PFSK-1 (cell line): ENCODE results near the gene DLK1.

Experiments used
- FOXP2 ChIP-seq: optimal IDR thresholded peaks from 2 replicates; pipeline ENCODE3; 2011; ENCODE audit warnings: borderline replicate concordance, control low read depth, inconsistent platforms; ENCODE audit not compliant: insufficient read depth; ENCODE audit errors: extremely low read length, extremely low read depth
- POLR2AphosphoS5 ChIP-seq: IDR thresholded peaks from 2 replicates; pipeline ENCODE4 v1.6.1; 2012; ENCODE audit warnings: low read depth, mild to moderate bottlenecking, control low read depth, low read length, moderate library complexity
- REST ChIP-seq, 2 experiments: IDR thresholded peaks; 2 replicates each; pipeline versions ENCODE4 v1.6.1 to v1.8.0; 2011 to 2012; ENCODE audit warnings: low read depth in 2 of 2, low read length in 2 of 2, control low read depth in 1 of 2, inconsistent platforms in 1 of 2, mild to moderate bottlenecking in 1 of 2, moderate library complexity in 1 of 2; ENCODE audit not compliant: insufficient read depth in 1 of 2
- SIN3A ChIP-seq: IDR thresholded peaks from 2 replicates; pipeline ENCODE4 v1.6.1; 2012; ENCODE audit warnings: mild to moderate bottlenecking, low read length, moderate library complexity, borderline replicate concordance; ENCODE audit not compliant: insufficient read depth
- TAF1 ChIP-seq: IDR thresholded peaks from 2 replicates; pipeline ENCODE4 v1.6.1; 2012; ENCODE audit warnings: low read length, control low read depth, borderline replicate concordance; ENCODE audit not compliant: insufficient read depth

The DLK1 gene

GRCh38 chr14:100786576-100787219 is 60.0 kb downstream of the DLK1 start:
- TF ChIP-seq POLR2AphosphoS5, result no peak
- TF ChIP-seq FOXP2, result no peak
- no peak for TF ChIP-seq SIN3A
- TF ChIP-seq TAF1, result no peak
- TF ChIP-seq REST (IDR thresholded peaks at IDR 0.05; ENCODE audit: insufficient read depth in 1 of 2, low read depth in 2 of 2, low read length in 2 of 2), result no peak

- TF ChIP-seq FOXP2, result no peak
- no peak for TF ChIP-seq TAF1
- TF ChIP-seq REST (IDR thresholded peaks at IDR 0.05; ENCODE audit: insufficient read depth in 1 of 2, low read depth in 2 of 2, low read length in 2 of 2), result no peak
- no peak for TF ChIP-seq POLR2AphosphoS5
- no peak for TF ChIP-seq SIN3A
These were observed 61.0 kb downstream of the DLK1 start for GRCh38 chr14:100787659-100788058.
